Caco-2 (cell line): ENCODE measurements around the gene XPC. TPM values are rescaled to one million over a fixed set of nuclear protein-coding genes. Genes with fewer than 3 reads are reported as not detected.

Experiments used
- BruUV-seq: library from RNA; stranded (reverse); fragments of 400-500 nt; replicated peaks from 2 replicates; lab custom pipeline; 2021; lab: Mats Ljungman, UMichigan
- CTCF ChIA-PET: fragments of 300-600 bp; sonication (Branson Sonifier 250); formaldehyde crosslinking; loops from one replicate; lab custom pipeline; 2022; ENCODE audit warnings: antibody characterized with exemption; lab: Charles Lee
- POLR2A ChIA-PET: fragments of 300-600 bp; sonication (Branson Sonifier 250); formaldehyde crosslinking; loops from one replicate; lab custom pipeline; 2022; ENCODE audit warnings: antibody characterized with exemption; lab: Charles Lee
- DNase-seq, 2 experiments: peaks; one replicate each; pipeline versions ENCODE4 v3.0.0 to v3.0.0-alpha.2; 2020 to 2022
- H3K27me3 ChIP-seq: replicated peaks from 2 replicates; pipeline ENCODE4 v1.6.0; 2011; ENCODE audit warnings: low read length; ENCODE audit not compliant: control insufficient read depth, insufficient read depth
- H3K36me3 ChIP-seq: 2 replicates; pipeline ENCODE4 v1.5.1; 2011; ENCODE audit warnings: low read length; ENCODE audit not compliant: control insufficient read depth, insufficient read depth
- H3K4me1 ChIP-seq: fragments of 250-450 bp; sonication (Bioruptor Pico); 2 replicates; pipeline ENCODE4 v1.5.1; 2020; ENCODE audit warnings: mild to moderate bottlenecking
- H3K4me3 ChIP-seq: 2 replicates; pipeline ENCODE4 v1.5.1; 2011; ENCODE audit warnings: low read depth, mild to moderate bottlenecking, control low read depth, low read length
- H3K9me3 ChIP-seq: fragments of 250-450 bp; sonication (Bioruptor Pico); 2 replicates; pipeline ENCODE4 v1.5.1; 2020; ENCODE audit warnings: mild to moderate bottlenecking, moderate library complexity
- H3K27ac Mint-ChIP-seq: one replicate; pipeline ENCODE4 v1.8.0; 2022; ENCODE audit warnings: mixed read lengths; ENCODE audit not compliant: unreplicated experiment
- H3K27me3 Mint-ChIP-seq: one replicate; pipeline ENCODE4 v1.8.0; 2022; ENCODE audit warnings: mixed read lengths; ENCODE audit not compliant: insufficient read depth, unreplicated experiment
- H3K36me3 Mint-ChIP-seq: one replicate; pipeline ENCODE4 v1.8.0; 2022; ENCODE audit warnings: mild to moderate bottlenecking, mixed read lengths; ENCODE audit not compliant: insufficient read depth, unreplicated experiment
- H3K4me1 Mint-ChIP-seq: one replicate; pipeline ENCODE4 v1.8.0; 2022; ENCODE audit warnings: low read depth, mixed read lengths; ENCODE audit not compliant: unreplicated experiment
- H3K4me3 Mint-ChIP-seq: one replicate; pipeline ENCODE4 v1.8.0; 2022; ENCODE audit warnings: mild to moderate bottlenecking, moderate library complexity, mixed read lengths; ENCODE audit not compliant: unreplicated experiment
- H3K9me3 Mint-ChIP-seq: one replicate; pipeline ENCODE4 v1.8.0; 2022; ENCODE audit warnings: mixed read lengths; ENCODE audit not compliant: unreplicated experiment
- CTCF ChIP-seq, 2 experiments: fragments of 200-600 bp in 1 of 2; IDR thresholded peaks; 1 replicate in 1 of 2; 2 replicates in 1 of 2; pipeline versions ENCODE4 v1.5.1 to v1.8.0; 2011 to 2022; ENCODE audit warnings: antibody characterized with exemption in 1 of 2, control low read depth in 1 of 2, inconsistent platforms in 1 of 2, low read depth in 1 of 2, low read length in 1 of 2, mild to moderate bottlenecking in 1 of 2, moderate library complexity in 1 of 2; ENCODE audit not compliant: insufficient read depth in 1 of 2, severe bottlenecking in 1 of 2, unreplicated experiment in 1 of 2
- intact Hi-C: fragments of 100-400 bp; cut with micrococcal nuclease; formaldehyde crosslinking; loops from one replicate; pipeline ENCODE4 v1.10.0; 2022; ENCODE audit not compliant: unreplicated experiment
- total RNA-seq: library from RNA; stranded (reverse); gene quantifications from 2 replicates; pipeline ENCODE4 v1.2.3, GENCODE V29; 2022

The XPC gene
- total RNA-seq, 1 experiment from 2014 or later = 31.0 TPM

- intact Hi-C loops = loop anchor here (1.0 to 2.0 kb wide), 5 partner anchors 17 to 194 kb away; partner anchors contain the start of genes LSM3 and XPC
- Mint-ChIP-seq H3K36me3 (peaks cover 32% of the 10 kb centered on the region), H3K9me3 (peaks cover 32% of the 10 kb centered on the region), H3K27ac (peak overlapping the region; percentile 96), H3K4me3 (peak overlapping the region; percentile 81), H3K4me1 (peaks cover 61% of the 10 kb centered on the region), H3K27me3 (no peaks in the 10 kb centered on the region)
- TF ChIP-seq CTCF (IDR thresholded peaks at IDR 0.05; ENCODE audit: insufficient read depth in 1 of 2, low read depth in 1 of 2, low read length in 1 of 2, severe bottlenecking in 1 of 2, unreplicated experiment in 1 of 2) = no peak
- TSS peak; percentile 65 for BruUV-seq
- peak in 1 of 2 experiments; percentile 62 for DNase-seq
- CTCF ChIA-PET = interaction anchor here (1.5 to 2.2 kb wide), 2 partner anchors 22 to 47 kb away, joined by 4 to 10 read pairs; partner anchors contain the start of genes LSM3 and XPC
- H3K4me1 ChIP-seq = peaks cover 74% of the 10 kb centered on the region
- H3K27me3 ChIP-seq = no peaks in the 10 kb centered on the region
- H3K9me3 ChIP-seq = peaks cover 24% of the 10 kb centered on the region
- POLR2A ChIA-PET = interaction anchor here (0.6 to 1.5 kb wide), 5 partner anchors 8 to 205 kb away, joined by 3 to 6 read pairs (median 4); no protein-coding TSS in a partner anchor
- H3K4me3 ChIP-seq = peak overlapping the region; percentile 21
- H3K36me3 ChIP-seq = 0 out of 2 replicates have a peak, but pooled peaks cover 1% of the 10 kb centered on the region
Observed at GRCh38 chr3:14225421-14225820, 47.0 kb upstream of the XPC start.

DNA sequence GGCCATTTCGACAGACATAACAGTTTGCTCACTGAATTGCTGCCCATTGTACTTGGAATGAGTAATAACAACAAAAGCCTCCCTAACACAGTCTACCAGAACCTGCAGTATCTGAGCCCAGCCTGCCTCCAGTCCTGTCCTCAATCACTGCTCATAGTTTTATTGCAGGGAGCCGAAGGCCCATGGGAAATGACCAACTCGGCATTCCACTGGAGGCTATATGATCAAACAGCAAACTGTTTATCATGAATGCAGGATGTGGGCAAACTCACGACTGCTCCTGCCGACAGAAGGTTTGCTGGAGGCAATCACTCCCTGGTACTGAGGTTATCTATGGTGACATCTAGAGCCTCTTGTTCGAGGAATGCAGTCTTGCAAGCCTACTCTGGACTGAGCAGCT is 46.5 kb upstream of the XPC start:
- Histone ChIP-seq H3K9me3 (peaks cover 25% of the 10 kb centered on the region), H3K27me3 (no peaks in the 10 kb centered on the region), H3K4me1 (peaks cover 69% of the 10 kb centered on the region), H3K4me3 (peak overlapping the region; percentile 8; the same call in 1 of the 2 replicates), H3K36me3 (0 out of 2 replicates have a peak, but pooled peaks cover 1% of the 10 kb centered on the region)
- Mint-ChIP-seq H3K27ac (peak overlapping the region; percentile 96), H3K9me3 (peaks cover 32% of the 10 kb centered on the region), H3K27me3 (no peaks in the 10 kb centered on the region), H3K4me1 (peaks cover 56% of the 10 kb centered on the region), H3K36me3 (peaks cover 27% of the 10 kb centered on the region), H3K4me3 (peak overlapping the region; percentile 81)
- intact Hi-C loops = loop anchor here (1.0 to 2.0 kb wide), 5 partner anchors 17 to 194 kb away; partner anchors contain the start of genes LSM3 and XPC
- POLR2A ChIA-PET = interaction anchor here (0.9 to 1.5 kb wide), 2 partner anchors 20 to 22 kb away, joined by 5 to 6 read pairs; no protein-coding TSS in a partner anchor
- no TSS peak for BruUV-seq
- CTCF ChIA-PET = interaction anchor here (1.5 to 2.2 kb wide), 2 partner anchors 22 to 46 kb away, joined by 4 to 10 read pairs; partner anchors contain the start of genes LSM3 and XPC
- TF ChIP-seq CTCF (IDR thresholded peaks at IDR 0.05; ENCODE audit: insufficient read depth in 1 of 2, low read depth in 1 of 2, low read length in 1 of 2, severe bottlenecking in 1 of 2, unreplicated experiment in 1 of 2) = no peak
- peak; percentile 86 to 95 for DNase-seq

GRCh38 chr3:14223595-14223994 is 45.2 kb upstream of the XPC start:
- no TSS peak for BruUV-seq
- H3K4me3 Mint-ChIP-seq = no peak overlapping the region

More at GRCh38 chr3:14223595-14223994, 45.2 kb upstream of the XPC start:
- DNase-seq = no peak
- Histone ChIP-seq H3K4me3 (no peak overlapping the region), H3K36me3 (0 out of 2 replicates have a peak, but pooled peaks cover 1% of the 10 kb centered on the region), H3K9me3 (peaks cover 25% of the 10 kb centered on the region), H3K27me3 (no peaks in the 10 kb centered on the region), H3K4me1 (peaks cover 56% of the 10 kb centered on the region)
- H3K36me3 Mint-ChIP-seq = peaks cover 24% of the 10 kb centered on the region
- peak overlapping the region; percentile 96 for H3K27ac Mint-ChIP-seq
- peaks cover 33% of the 10 kb centered on the region for H3K9me3 Mint-ChIP-seq
- TF ChIP-seq CTCF (IDR thresholded peaks at IDR 0.05; ENCODE audit: insufficient read depth in 1 of 2, low read depth in 1 of 2, low read length in 1 of 2, severe bottlenecking in 1 of 2, unreplicated experiment in 1 of 2) = no peak
- intact Hi-C loops = no loop called here
- no peaks in the 10 kb centered on the region for H3K27me3 Mint-ChIP-seq
- POLR2A ChIA-PET = no interaction called here
- CTCF ChIA-PET = interaction anchor here (2.0 kb wide), 1 partner anchor 20 kb away, joined by 11 read pairs; no protein-coding TSS in a partner anchor
- H3K4me1 Mint-ChIP-seq = peaks cover 52% of the 10 kb centered on the region
